ENCODE results near the gene PIP5K1B. TPM values are rescaled to one million over a fixed set of nuclear protein-coding genes. Genes with fewer than 3 reads are reported as not detected.

The PIP5K1B gene
- total and polyA plus RNA-seq, 4 donors, result 0.09 to 30.9 (median 0.29) TPM

DNA sequence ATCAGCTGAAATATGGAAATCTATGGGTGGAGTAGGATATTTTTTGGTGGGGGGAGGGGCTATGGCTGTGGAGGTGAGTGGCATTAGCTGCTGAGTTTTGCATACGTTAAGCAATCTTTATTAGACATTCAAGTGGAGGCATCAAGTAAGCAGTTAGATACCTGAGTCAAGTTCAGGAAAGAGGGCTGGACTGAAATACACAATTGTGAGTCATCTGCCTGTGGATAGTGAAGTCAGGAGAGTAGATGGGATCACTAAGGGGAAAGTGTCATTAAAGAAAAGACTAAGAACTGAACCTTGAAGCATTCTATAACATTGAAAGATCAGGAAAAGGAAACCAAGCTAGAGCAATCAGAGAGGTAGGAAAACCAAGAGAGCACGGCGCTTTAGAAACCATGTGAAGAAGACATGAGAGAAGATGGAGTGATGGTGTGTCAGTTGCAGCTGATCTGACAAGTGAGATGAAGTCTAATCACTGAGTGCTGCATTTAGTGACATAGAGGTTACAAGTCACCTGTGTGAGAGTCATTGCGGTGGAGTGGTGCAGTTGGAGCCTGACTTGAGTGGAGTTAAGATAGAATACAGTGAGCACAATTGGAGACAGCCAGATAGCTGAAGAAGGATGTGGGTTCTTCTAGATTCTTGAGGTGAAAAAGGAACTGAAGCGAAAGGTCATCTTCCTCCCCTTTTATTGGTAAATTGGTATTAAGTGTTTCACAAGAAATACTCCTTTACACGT lies 88.7 kb downstream of the PIP5K1B start:
- TF ChIP-seq YY1 (IDR thresholded peaks at IDR 0.05), result no peak
- TF ChIP-seq, protein P1, sequence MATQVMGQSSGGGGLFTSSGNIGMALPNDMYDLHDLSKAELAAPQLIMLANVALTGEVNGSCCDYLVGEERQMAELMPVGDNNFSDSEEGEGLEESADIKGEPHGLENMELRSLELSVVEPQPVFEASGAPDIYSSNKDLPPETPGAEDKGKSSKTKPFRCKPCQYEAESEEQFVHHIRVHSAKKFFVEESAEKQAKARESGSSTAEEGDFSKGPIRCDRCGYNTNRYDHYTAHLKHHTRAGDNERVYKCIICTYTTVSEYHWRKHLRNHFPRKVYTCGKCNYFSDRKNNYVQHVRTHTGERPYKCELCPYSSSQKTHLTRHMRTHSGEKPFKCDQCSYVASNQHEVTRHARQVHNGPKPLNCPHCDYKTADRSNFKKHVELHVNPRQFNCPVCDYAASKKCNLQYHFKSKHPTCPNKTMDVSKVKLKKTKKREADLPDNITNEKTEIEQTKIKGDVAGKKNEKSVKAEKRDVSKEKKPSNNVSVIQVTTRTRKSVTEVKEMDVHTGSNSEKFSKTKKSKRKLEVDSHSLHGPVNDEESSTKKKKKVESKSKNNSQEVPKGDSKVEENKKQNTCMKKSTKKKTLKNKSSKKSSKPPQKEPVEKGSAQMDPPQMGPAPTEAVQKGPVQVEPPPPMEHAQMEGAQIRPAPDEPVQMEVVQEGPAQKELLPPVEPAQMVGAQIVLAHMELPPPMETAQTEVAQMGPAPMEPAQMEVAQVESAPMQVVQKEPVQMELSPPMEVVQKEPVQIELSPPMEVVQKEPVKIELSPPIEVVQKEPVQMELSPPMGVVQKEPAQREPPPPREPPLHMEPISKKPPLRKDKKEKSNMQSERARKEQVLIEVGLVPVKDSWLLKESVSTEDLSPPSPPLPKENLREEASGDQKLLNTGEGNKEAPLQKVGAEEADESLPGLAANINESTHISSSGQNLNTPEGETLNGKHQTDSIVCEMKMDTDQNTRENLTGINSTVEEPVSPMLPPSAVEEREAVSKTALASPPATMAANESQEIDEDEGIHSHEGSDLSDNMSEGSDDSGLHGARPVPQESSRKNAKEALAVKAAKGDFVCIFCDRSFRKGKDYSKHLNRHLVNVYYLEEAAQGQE (IDR thresholded peaks at IDR 0.05), result no peak
- no peak for TF ChIP-seq NR2F2 (IDR thresholded peaks at IDR 0.05)
- TF ChIP-seq, protein P2, sequence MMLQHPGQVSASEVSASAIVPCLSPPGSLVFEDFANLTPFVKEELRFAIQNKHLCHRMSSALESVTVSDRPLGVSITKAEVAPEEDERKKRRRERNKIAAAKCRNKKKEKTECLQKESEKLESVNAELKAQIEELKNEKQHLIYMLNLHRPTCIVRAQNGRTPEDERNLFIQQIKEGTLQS (IDR thresholded peaks at IDR 0.05), result no peak
- TF ChIP-seq FOXA2 (IDR thresholded peaks at IDR 0.05), result no peak
- TF ChIP-seq HNF4G (IDR thresholded peaks at IDR 0.05), result no peak
- no peak for TF ChIP-seq JUND (IDR thresholded peaks at IDR 0.05)
- TF ChIP-seq SP1 (IDR thresholded peaks at IDR 0.05), result no peak
- TF ChIP-seq HNF4A (conservative IDR thresholded peaks at IDR 0.05), result no peak
- no peak for TF ChIP-seq MAX (IDR thresholded peaks at IDR 0.05)
- no peak for TF ChIP-seq EGR1 (IDR thresholded peaks at IDR 0.05; ENCODE audit: low read depth in 2 of 2)
- no peak for TF ChIP-seq TAF1 (conservative IDR thresholded peaks at IDR 0.05)
- no peak for TF ChIP-seq FOXA1 (IDR thresholded peaks at IDR 0.05)
- no peak for TF ChIP-seq GABPA (IDR thresholded peaks at IDR 0.05 in 1 of 2, conservative IDR thresholded peaks at IDR 0.05 in 1 of 2)
- TF ChIP-seq ZBTB33 (IDR thresholded peaks at IDR 0.05), result no peak
- TF ChIP-seq CTCF (IDR thresholded peaks at IDR 0.05; ENCODE audit: low read depth, low read length, missing input control), result no peak
- no peak for TF ChIP-seq RXRA (IDR thresholded peaks at IDR 0.05)
- no peak for TF ChIP-seq RAD21 (IDR thresholded peaks at IDR 0.05)
- Histone ChIP-seq H3K9me3 (ENCODE audit: control insufficient read depth in 4 of 4, low read length in 3 of 4) (no peaks in the 10 kb centered on the region), H3K4me3 (ENCODE audit: low read depth in 1 of 3, low read length in 3 of 3) (no peak overlapping the region), H3K9ac (ENCODE audit: low read depth in 1 of 2, low read length in 2 of 2) (no peak overlapping the region), H3K36me3 (ENCODE audit: control insufficient read depth in 4 of 4, insufficient read depth in 3 of 4, low read depth in 1 of 4, low read length in 3 of 4) (no peaks in the 10 kb centered on the region), H3K4me1 (ENCODE audit: control insufficient read depth in 4 of 4, insufficient read depth in 4 of 4, low read length in 3 of 4) (no peaks in the 10 kb centered on the region), H3K27me3 (ENCODE audit: control insufficient read depth in 4 of 4, insufficient read depth in 4 of 4, low read length in 3 of 4) (peaks cover 0 to 4% (median 0%) of the 10 kb centered on the region in 4 donors), H3K27ac (ENCODE audit: low read depth in 1 of 2, low read length in 2 of 2) (no peak overlapping the region)
- 87% methylated on average over 6 of the region's 6 CpGs for WGBS
- no peak for DNase-seq (ENCODE audit: low spot score)
